HG03432 (cell line): Measurements from ENCODE around the gene FAM222B.
"Not testable (repeated sequence)": the region's sequence is repeated elsewhere in the genome, so short reads cannot be mapped to it uniquely, and the experiment has no call there.

Experiments
- ATAC-seq: cut with Tn5 transposase; IDR thresholded peaks from one replicate; pipeline ENCODE4 v1.9.1; 2021; ENCODE audit warnings: mild to moderate bottlenecking, moderate library complexity; ENCODE audit not compliant: unreplicated experiment

Gene FAM222B

GRCh38 chr17:28842282-28843012 is at the start of gene FAM222B:
Gene FAM222B (minus strand): TSS chr17:28842790. CDS start chr17:28766667, 76,123 bp downstream.
- peak; percentile 89 for ATAC-seq

- no peak for ATAC-seq
These were observed 49.4 kb upstream of the FAM222B start for GRCh38 chr17:28892024-28892423.

GRCh38 chr17:28891201-28891600 is 48.6 kb upstream of the FAM222B start:
- no peak for ATAC-seq

- no peak for ATAC-seq
These were observed 47.4 kb upstream of the FAM222B start for GRCh38 chr17:28889996-28890395.

- no peak for ATAC-seq
These were observed 46.2 kb upstream of the FAM222B start for GRCh38 chr17:28888832-28889231.

- ATAC-seq: no peak
These were observed 45.4 kb upstream of the FAM222B start for GRCh38 chr17:28887871-28888471.

GRCh38 chr17:28885951-28886350 is 43.4 kb upstream of the FAM222B start:
- no peak for ATAC-seq

GRCh38 chr17:28885363-28885762 is 42.8 kb upstream of the FAM222B start:
- no peak for ATAC-seq

GRCh38 chr17:28883967-28884702 is 41.5 kb upstream of the FAM222B start:
- ATAC-seq: no peak

GRCh38 chr17:28882154-28882895 is 39.7 kb upstream of the FAM222B start:
- no peak for ATAC-seq

- ATAC-seq: no peak
These were observed 39.0 kb upstream of the FAM222B start for GRCh38 chr17:28881533-28882056.

- ATAC-seq: no peak
These were observed 38.0 kb upstream of the FAM222B start for GRCh38 chr17:28880572-28880945.

- no peak for ATAC-seq
These were observed 37.4 kb upstream of the FAM222B start for GRCh38 chr17:28879886-28880571.

- no peak for ATAC-seq
These were observed 36.4 kb upstream of the FAM222B start for GRCh38 chr17:28878981-28879380.

GRCh38 chr17:28878158-28878910 is 35.7 kb upstream of the FAM222B start:
- no peak for ATAC-seq

- not testable (repeated sequence) for ATAC-seq
These were observed 34.6 kb upstream of the FAM222B start for GRCh38 chr17:28877150-28877711.

GRCh38 chr17:28875848-28876550 is 33.4 kb upstream of the FAM222B start:
- no peak for ATAC-seq

GRCh38 chr17:28874750-28875149 is 32.2 kb upstream of the FAM222B start:
- ATAC-seq: no peak

GRCh38 chr17:28873839-28874238 is 31.2 kb upstream of the FAM222B start:
- no peak for ATAC-seq
